HEK293 (cell line): Measurements from ENCODE around the gene SLC22A4.

Experiments
- CTCF ChIA-PET: fragments of 350-600 bp; formaldehyde crosslinking; extraction: SDS; loops from one replicate; lab custom pipeline; 2021; ENCODE audit warnings: antibody characterized with exemption; lab: Yijun Ruan, JAX
- POLR2A ChIA-PET: fragments of 300-600 bp; formaldehyde crosslinking; extraction: SDS; loops from one replicate; lab custom pipeline; 2020; ENCODE audit warnings: antibody characterized with exemption, inconsistent platforms; lab: Yijun Ruan, JAX
- H3K27ac ChIP-seq: fragments of 200-500 bp; sonication (Bioruptor generic); 2 replicates; pipeline ENCODE4 v1.5.1; 2014; ENCODE audit warnings: low read depth, low read length, control low read depth, inconsistent platforms; ENCODE audit errors: extremely low read depth
- H3K36me3 ChIP-seq, 2 experiments: fragments of 200-500 bp in 1 of 2; sonication (Bioruptor generic) in 1 of 2; 1 replicate in 1 of 2; 2 replicates in 1 of 2; pipeline ENCODE4 v1.5.1; 2014 to 2017; ENCODE audit warnings: inconsistent platforms in 2 of 2, low read length in 2 of 2; ENCODE audit not compliant: control insufficient read depth in 2 of 2, insufficient read depth in 1 of 2
- H3K4me1 ChIP-seq: fragments of 200-500 bp; sonication (Bioruptor generic); 2 replicates; pipeline ENCODE4 v1.5.1; 2014; ENCODE audit warnings: mild to moderate bottlenecking, low read length, inconsistent platforms; ENCODE audit not compliant: control insufficient read depth, insufficient read depth
- H3K4me3 ChIP-seq: 2 replicates; pipeline ENCODE4 v1.5.1; 2011; ENCODE audit warnings: low read depth, mild to moderate bottlenecking, control low read depth, low read length, moderate library complexity
- H3K9me3 ChIP-seq: fragments of 200-500 bp; sonication (Bioruptor generic); 2 replicates; pipeline ENCODE4 v1.5.1; 2014; ENCODE audit warnings: low read depth, low read length, inconsistent platforms; ENCODE audit not compliant: control insufficient read depth, insufficient read depth
- BCL11A ChIP-seq: fragments of 450-650 bp; formaldehyde crosslinking; IDR thresholded peaks from 2 replicates; pipeline ENCODE4 v1.5.1; 2016; ENCODE audit warnings: low read depth, missing biosample characterization, missing genetic modification characterization
- KLF7 ChIP-seq: fragments of 450-650 bp; formaldehyde crosslinking; IDR thresholded peaks from 2 replicates; pipeline ENCODE4 v1.5.1; 2016; ENCODE audit warnings: missing biosample characterization, missing genetic modification characterization, borderline replicate concordance
- REST ChIP-seq: fragments of 450-650 bp; formaldehyde crosslinking; IDR thresholded peaks from 2 replicates; pipeline ENCODE4 v1.5.1; 2016; ENCODE audit warnings: missing biosample characterization, missing genetic modification characterization
- SCRT2 ChIP-seq: fragments of 450-650 bp; formaldehyde crosslinking; IDR thresholded peaks from 2 replicates; pipeline ENCODE4 v1.5.1; 2016; ENCODE audit warnings: missing biosample characterization, missing genetic modification characterization
- WT1 ChIP-seq: fragments of 450-650 bp; formaldehyde crosslinking; IDR thresholded peaks from 2 replicates; pipeline ENCODE4 v1.5.1; 2016; ENCODE audit warnings: missing biosample characterization, missing genetic modification characterization
- ZBTB1 ChIP-seq: fragments of 450-650 bp; formaldehyde crosslinking; IDR thresholded peaks from 2 replicates; pipeline ENCODE4 v1.5.1; 2016; ENCODE audit warnings: missing biosample characterization, missing genetic modification characterization
- ZBTB17 ChIP-seq: fragments of 450-650 bp; formaldehyde crosslinking; IDR thresholded peaks from 2 replicates; pipeline ENCODE4 v1.5.1; 2016; ENCODE audit warnings: missing biosample characterization, missing genetic modification characterization
- ZNF274 ChIP-seq, 2 experiments: fragments of 200-500 bp in 1 of 2; fragments of 450-650 bp in 1 of 2; sonication (Bioruptor generic) in 1 of 2; formaldehyde crosslinking in 1 of 2; IDR thresholded peaks; 2 replicates each; pipeline versions ENCODE4 v1.5.1 to v1.6.1; 2014 to 2016; ENCODE audit warnings: borderline replicate concordance in 1 of 2, inconsistent platforms in 1 of 2, low read length in 1 of 2, missing biosample characterization in 1 of 2, missing genetic modification characterization in 1 of 2
- ZNF416 ChIP-seq: fragments of 450-650 bp; formaldehyde crosslinking; IDR thresholded peaks from 2 replicates; pipeline ENCODE4 v1.5.1; 2016; ENCODE audit warnings: missing biosample characterization, missing genetic modification characterization
- ZNF658 ChIP-seq: fragments of 450-650 bp; formaldehyde crosslinking; IDR thresholded peaks from 2 replicates; pipeline ENCODE4; 2016; ENCODE audit warnings: missing biosample characterization, missing genetic modification characterization
- ZNF677 ChIP-seq: fragments of 450-650 bp; IDR thresholded peaks from 2 replicates; pipeline ENCODE4 v1.5.0; 2018; ENCODE audit warnings: missing biosample characterization, mild to moderate bottlenecking, missing genetic modification characterization, moderate library complexity
- TF ChIP-seq, protein P1 (sequence below): fragments of 450-650 bp; formaldehyde crosslinking; IDR thresholded peaks from 2 replicates; pipeline ENCODE4 v1.5.1; 2017; ENCODE audit warnings: missing biosample characterization, mild to moderate bottlenecking, missing genetic modification characterization, moderate library complexity
- TF ChIP-seq, protein P2 (sequence below): fragments of 450-650 bp; formaldehyde crosslinking; IDR thresholded peaks from 2 replicates; pipeline ENCODE4 v1.5.1; 2016; ENCODE audit warnings: missing biosample characterization, missing genetic modification characterization, borderline replicate concordance

Gene SLC22A4

GRCh38 chr5:132392411-132392810 is 98.2 kb downstream of the SLC22A4 start (continued):
- no peak for TF ChIP-seq ZBTB1
- TF ChIP-seq ZNF274 (IDR thresholded peaks at IDR 0.05; ENCODE audit: low read length): no peak
- TF ChIP-seq ZNF274 (tag by site-specific recombination; IDR thresholded peaks at IDR 0.05; ENCODE audit: borderline replicate concordance): no peak
- TF ChIP-seq, all 188 proteins: peak for 0

DNA sequence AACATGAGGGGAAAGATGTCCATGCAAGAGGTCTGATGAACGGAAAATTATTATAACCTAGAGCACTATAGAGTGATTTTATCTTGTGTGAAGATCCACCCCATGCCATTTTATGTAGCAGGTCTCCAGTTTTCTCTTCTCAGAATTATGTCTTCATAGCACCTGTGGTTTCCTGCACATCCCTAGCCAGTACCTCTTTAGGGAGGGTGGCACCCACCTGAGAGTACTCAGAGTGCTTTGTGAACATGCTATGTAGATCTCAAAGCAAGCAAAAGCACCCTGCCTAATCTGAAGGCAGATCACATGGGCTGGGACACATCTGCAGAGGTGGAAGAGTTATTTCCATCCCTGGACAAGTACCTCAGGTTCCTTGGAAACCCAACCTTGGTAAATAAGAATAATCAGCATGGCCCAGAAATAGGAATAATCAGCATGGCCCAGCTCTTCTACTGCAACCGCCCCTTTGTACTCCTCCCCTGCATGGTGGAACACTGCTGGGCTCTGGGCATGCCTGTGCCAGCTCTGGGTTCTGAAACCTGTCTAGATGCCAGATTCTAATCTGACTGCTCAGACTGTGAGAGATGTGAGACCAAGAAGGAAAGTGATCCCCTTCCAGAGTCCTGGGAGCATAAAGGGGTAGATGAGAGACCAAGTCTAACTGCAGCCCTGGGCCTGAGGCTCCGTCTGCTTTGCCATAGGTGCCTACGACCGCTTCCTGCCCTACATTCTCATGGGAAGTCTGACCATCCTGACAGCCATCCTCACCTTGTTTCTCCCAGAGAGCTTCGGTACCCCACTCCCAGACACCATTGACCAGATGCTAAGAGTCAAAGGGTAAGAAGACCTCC is 99.0 kb downstream of the SLC22A4 start:
- H3K4me3 ChIP-seq: no peak overlapping the region
- no peaks in the 10 kb centered on the region for H3K9me3 ChIP-seq
- CTCF ChIA-PET: interaction anchor here (1.0 to 1.3 kb wide), 2 partner anchors 18 to 57 kb away, joined by 3 to 4 read pairs; no protein-coding TSS in a partner anchor
- peaks cover 0 to 81% of the 10 kb centered on the region in 2 experiments; a peak in 1 of 3 replicates for H3K36me3 ChIP-seq
- POLR2A ChIA-PET: no interaction called here
- H3K4me1 ChIP-seq: no peaks in the 10 kb centered on the region
- TF ChIP-seq WT1: no peak
- TF ChIP-seq, protein P1, sequence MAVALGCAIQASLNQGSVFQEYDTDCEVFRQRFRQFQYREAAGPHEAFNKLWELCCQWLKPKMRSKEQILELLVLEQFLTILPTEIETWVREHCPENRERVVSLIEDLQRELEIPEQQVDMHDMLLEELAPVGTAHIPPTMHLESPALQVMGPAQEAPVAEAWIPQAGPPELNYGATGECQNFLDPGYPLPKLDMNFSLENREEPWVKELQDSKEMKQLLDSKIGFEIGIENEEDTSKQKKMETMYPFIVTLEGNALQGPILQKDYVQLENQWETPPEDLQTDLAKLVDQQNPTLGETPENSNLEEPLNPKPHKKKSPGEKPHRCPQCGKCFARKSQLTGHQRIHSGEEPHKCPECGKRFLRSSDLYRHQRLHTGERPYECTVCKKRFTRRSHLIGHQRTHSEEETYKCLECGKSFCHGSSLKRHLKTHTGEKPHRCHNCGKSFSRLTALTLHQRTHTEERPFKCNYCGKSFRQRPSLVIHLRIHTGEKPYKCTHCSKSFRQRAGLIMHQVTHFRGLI: no peak
- TF ChIP-seq ZNF416 (tag by site-specific recombination): no peak
- no peak for TF ChIP-seq KLF7 (tag by site-specific recombination)
- no peak for TF ChIP-seq ZNF677 (tag by site-specific recombination)
- no peak for TF ChIP-seq SCRT2
- TF ChIP-seq, protein P2, sequence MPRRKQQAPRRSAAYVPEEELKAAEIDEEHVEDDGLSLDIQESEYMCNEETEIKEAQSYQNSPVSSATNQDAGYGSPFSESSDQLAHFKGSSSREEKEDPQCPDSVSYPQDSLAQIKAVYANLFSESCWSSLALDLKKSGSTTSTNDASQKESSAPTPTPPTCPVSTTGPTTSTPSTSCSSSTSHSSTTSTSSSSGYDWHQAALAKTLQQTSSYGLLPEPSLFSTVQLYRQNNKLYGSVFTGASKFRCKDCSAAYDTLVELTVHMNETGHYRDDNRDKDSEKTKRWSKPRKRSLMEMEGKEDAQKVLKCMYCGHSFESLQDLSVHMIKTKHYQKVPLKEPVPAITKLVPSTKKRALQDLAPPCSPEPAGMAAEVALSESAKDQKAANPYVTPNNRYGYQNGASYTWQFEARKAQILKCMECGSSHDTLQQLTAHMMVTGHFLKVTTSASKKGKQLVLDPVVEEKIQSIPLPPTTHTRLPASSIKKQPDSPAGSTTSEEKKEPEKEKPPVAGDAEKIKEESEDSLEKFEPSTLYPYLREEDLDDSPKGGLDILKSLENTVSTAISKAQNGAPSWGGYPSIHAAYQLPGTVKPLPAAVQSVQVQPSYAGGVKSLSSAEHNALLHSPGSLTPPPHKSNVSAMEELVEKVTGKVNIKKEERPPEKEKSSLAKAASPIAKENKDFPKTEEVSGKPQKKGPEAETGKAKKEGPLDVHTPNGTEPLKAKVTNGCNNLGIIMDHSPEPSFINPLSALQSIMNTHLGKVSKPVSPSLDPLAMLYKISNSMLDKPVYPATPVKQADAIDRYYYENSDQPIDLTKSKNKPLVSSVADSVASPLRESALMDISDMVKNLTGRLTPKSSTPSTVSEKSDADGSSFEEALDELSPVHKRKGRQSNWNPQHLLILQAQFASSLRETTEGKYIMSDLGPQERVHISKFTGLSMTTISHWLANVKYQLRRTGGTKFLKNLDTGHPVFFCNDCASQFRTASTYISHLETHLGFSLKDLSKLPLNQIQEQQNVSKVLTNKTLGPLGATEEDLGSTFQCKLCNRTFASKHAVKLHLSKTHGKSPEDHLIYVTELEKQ: no peak
- TF ChIP-seq REST (tag by site-specific recombination): no peak
- no peak for TF ChIP-seq BCL11A (tag by site-specific recombination)
- no peak for TF ChIP-seq ZNF658 (tag by site-specific recombination)
- TF ChIP-seq ZBTB17 (tag by site-specific recombination): no peak
- TF ChIP-seq, all 188 proteins: peak for 0
- H3K27ac ChIP-seq: no peak overlapping the region
